GM20000 (cell line): Measurements from ENCODE around the gene FMNL3.
A peak's percentile ranks its signal among the peaks of the same experiment; 100 is the strongest.

Experiments
- DNase-seq: peaks from one replicate; pipeline ENCODE4 v3.0.0; 2012; ENCODE audit warnings: low spot score
- CTCF ChIP-seq: IDR thresholded peaks from 2 replicates; pipeline ENCODE4 v1.5.1; 2012; ENCODE audit warnings: mild to moderate bottlenecking, control low read depth; ENCODE audit errors: extremely low read depth, missing control alignments

The FMNL3 gene

GRCh38 chr12:49631336-49631907 lies 75.8 kb downstream of the FMNL3 start:
- DNase-seq, result no peak
- no peak for TF ChIP-seq CTCF

GRCh38 chr12:49627752-49628360 lies 79.3 kb downstream of the FMNL3 start:
- no peak for TF ChIP-seq CTCF
- no peak for DNase-seq

- TF ChIP-seq CTCF, result no peak
- DNase-seq, result no peak
These were observed 80.4 kb downstream of the FMNL3 start for GRCh38 chr12:49626836-49627235.

- DNase-seq, result peak; percentile 59
- no peak for TF ChIP-seq CTCF
These were observed 80.9 kb downstream of the FMNL3 start for GRCh38 chr12:49626169-49626835.

- no peak for DNase-seq
- no peak for TF ChIP-seq CTCF
These were observed 82.2 kb downstream of the FMNL3 start for GRCh38 chr12:49624921-49625577.

GRCh38 chr12:49623142-49623904 lies 83.9 kb downstream of the FMNL3 start, which contains the start of gene PRPF40B:
Gene PRPF40B, plus strand, starts transcription at chr12:49623561. Its CDS starts 30 bp downstream, at chr12:49623591.
- peak; percentile 64 for TF ChIP-seq CTCF
- DNase-seq, result peak; percentile 98
